Common myeloid progenitor, CD34-positive (primary cell): ENCODE results near the gene KLHL7.

Experiments
- CTCF ChIA-PET: fragments of 350-600 bp; sonication (Branson Sonifier 250); formaldehyde crosslinking; loops from one replicate; lab custom pipeline; 2021; ENCODE audit warnings: antibody characterized with exemption; lab: Charles Lee
- POLR2A ChIA-PET: fragments of 350-600 bp; sonication (Branson Sonifier 250); formaldehyde crosslinking; loops from one replicate; lab custom pipeline; 2021; ENCODE audit warnings: antibody characterized with exemption; lab: Charles Lee
- DNase-seq, 3 donors: peaks; one replicate each; pipeline versions ENCODE4 v3.0.0 to v3.0.0-alpha.2; 2013
- H3K27ac ChIP-seq, 2 experiments: 1 replicate in 1 of 2; 2 replicates in 1 of 2; pipeline ENCODE4 v1.7.0; 2013; ENCODE audit warnings: inconsistent platforms in 2 of 2, low read length in 2 of 2, mild to moderate bottlenecking in 2 of 2, low read depth in 1 of 2, moderate library complexity in 1 of 2; ENCODE audit not compliant: severe bottlenecking in 2 of 2, insufficient read depth in 1 of 2, poor library complexity in 1 of 2
- H3K27me3 ChIP-seq, 5 experiments: replicated peaks in 2 of 5; 1 replicate in 3 of 5; 2 replicates in 2 of 5; pipeline versions ENCODE4 v1.6.1 to v1.7.0; 2013; ENCODE audit warnings: low read length in 4 of 5, mild to moderate bottlenecking in 2 of 5, moderate library complexity in 2 of 5, inconsistent platforms in 1 of 5; ENCODE audit not compliant: insufficient read depth in 5 of 5, control insufficient read depth in 4 of 5
- H3K36me3 ChIP-seq, 4 experiments: 1 replicate in 2 of 4; 2 replicates in 2 of 4; pipeline versions ENCODE4 v1.6.1 to v1.7.0; 2013; ENCODE audit warnings: low read length in 3 of 4, control low read depth in 1 of 4, mild to moderate bottlenecking in 1 of 4; ENCODE audit not compliant: control insufficient read depth in 4 of 4, insufficient read depth in 4 of 4
- H3K4me1 ChIP-seq, 4 experiments: 1 replicate in 3 of 4; 2 replicates in 1 of 4; pipeline versions ENCODE4 v1.6.1 to v1.7.1; 2013; ENCODE audit warnings: low read length in 3 of 4, mild to moderate bottlenecking in 3 of 4, control low read depth in 1 of 4, inconsistent platforms in 1 of 4, moderate library complexity in 1 of 4; ENCODE audit not compliant: control insufficient read depth in 4 of 4, insufficient read depth in 4 of 4; ENCODE audit errors: control extremely low read depth in 1 of 4
- H3K4me3 ChIP-seq, 7 experiments: 1 replicate in 4 of 7; 2 replicates in 3 of 7; pipeline versions ENCODE4 v1.5.1 to v1.7.0; 2013; ENCODE audit warnings: mild to moderate bottlenecking in 7 of 7, low read length in 6 of 7, moderate library complexity in 6 of 7, inconsistent platforms in 2 of 7, low read depth in 2 of 7, control low read depth in 1 of 7; ENCODE audit not compliant: insufficient read depth in 4 of 7, control insufficient read depth in 1 of 7; ENCODE audit errors: extremely low read depth in 1 of 7
- H3K9me3 ChIP-seq, 5 experiments: 1 replicate in 4 of 5; 2 replicates in 1 of 5; pipeline versions ENCODE4 v1.6.1 to v1.7.1; 2013; ENCODE audit warnings: low read length in 4 of 5, mild to moderate bottlenecking in 2 of 5, inconsistent platforms in 1 of 5, low read depth in 1 of 5, moderate library complexity in 1 of 5; ENCODE audit not compliant: control insufficient read depth in 4 of 5, insufficient read depth in 2 of 5; ENCODE audit errors: control extremely low read depth in 1 of 5
- WGBS: methylation state at CpG from one replicate; pipeline ENCODE4 v1.1.5; 2013; ENCODE audit not compliant: insufficient coverage; 5-methylcytosine and 5-hydroxymethylcytosine counted together

KLHL7 gene

GRCh38 chr7:23135755-23136154 is 30.2 kb downstream of the KLHL7 start:
- CTCF ChIA-PET: no interaction called here
- POLR2A ChIA-PET: no interaction called here
- Histone ChIP-seq H3K4me3 (no peak overlapping the region), H3K27me3 (no peaks in the 10 kb centered on the region), H3K4me1 (no peaks in the 10 kb centered on the region), H3K36me3 (peaks cover 0 to 3% (median under 1%) of the 10 kb centered on the region in 4 experiments), H3K9me3 (no peaks in the 10 kb centered on the region), H3K27ac (no peak overlapping the region)
- no peak for DNase-seq
- 100% methylated on average over 1 of the region's 1 CpG for WGBS

- Histone ChIP-seq H3K27me3 (no peaks in the 10 kb centered on the region), H3K4me1 (no peaks in the 10 kb centered on the region), H3K27ac (no peak overlapping the region), H3K9me3 (no peaks in the 10 kb centered on the region), H3K36me3 (peaks cover 0 to 6% (median 3%) of the 10 kb centered on the region in 4 experiments), H3K4me3 (no peak overlapping the region)
- ChIA-PET POLR2A (no interaction called here), CTCF (no interaction called here)
- DNase-seq: no peak
- 100% methylated on average over 1 of the region's 1 CpG for WGBS
These were observed 30.6 kb downstream of the KLHL7 start for GRCh38 chr7:23136216-23136615.

- CTCF ChIA-PET: interaction anchor here (0.5 kb wide), 1 partner anchor 21 kb away, joined by 5 read pairs; no protein-coding TSS in a partner anchor
- Histone ChIP-seq H3K36me3 (peaks cover 6 to 13% (median 9%) of the 10 kb centered on the region in 4 experiments), H3K4me3 (no peak overlapping the region), H3K27ac (no peak overlapping the region), H3K9me3 (no peaks in the 10 kb centered on the region), H3K4me1 (no peaks in the 10 kb centered on the region), H3K27me3 (no peaks in the 10 kb centered on the region)
- no peak for DNase-seq
- 80% methylated on average over 5 of the region's 6 CpGs for WGBS
- POLR2A ChIA-PET: no interaction called here
These were observed 52.1 kb downstream of the KLHL7 start for GRCh38 chr7:23157679-23158078.

DNA sequence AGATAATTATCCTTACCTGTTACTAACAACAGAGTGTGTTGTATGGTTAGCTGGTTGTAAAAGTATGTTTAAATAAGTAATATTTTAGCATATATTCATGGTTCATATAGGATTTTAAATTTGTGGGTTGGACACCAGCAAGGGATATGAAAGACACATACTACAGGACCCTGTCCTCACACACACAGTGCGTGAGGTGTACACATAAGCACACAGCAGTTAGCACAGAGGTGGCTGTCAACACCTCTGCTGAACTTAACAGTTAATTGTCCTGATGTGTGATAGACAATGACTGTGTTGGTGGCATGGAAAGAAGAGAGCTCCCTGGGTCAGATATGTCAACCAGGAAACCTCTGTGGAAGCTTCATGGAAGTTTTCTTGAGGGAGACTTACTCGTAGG is 53.0 kb downstream of the KLHL7 start:
- H3K4me3 ChIP-seq: no peak overlapping the region
- peaks cover 0 to 11% (median 4%) of the 10 kb centered on the region in 4 experiments for H3K36me3 ChIP-seq
- CTCF ChIA-PET: no interaction called here
- POLR2A ChIA-PET: no interaction called here
- H3K27ac ChIP-seq: no peak overlapping the region
- H3K4me1 ChIP-seq: no peaks in the 10 kb centered on the region
- no peaks in the 10 kb centered on the region for H3K9me3 ChIP-seq
- 100% methylated on average over 1 of the region's 2 CpGs for WGBS
- no peaks in the 10 kb centered on the region for H3K27me3 ChIP-seq
- DNase-seq: no peak

DNA sequence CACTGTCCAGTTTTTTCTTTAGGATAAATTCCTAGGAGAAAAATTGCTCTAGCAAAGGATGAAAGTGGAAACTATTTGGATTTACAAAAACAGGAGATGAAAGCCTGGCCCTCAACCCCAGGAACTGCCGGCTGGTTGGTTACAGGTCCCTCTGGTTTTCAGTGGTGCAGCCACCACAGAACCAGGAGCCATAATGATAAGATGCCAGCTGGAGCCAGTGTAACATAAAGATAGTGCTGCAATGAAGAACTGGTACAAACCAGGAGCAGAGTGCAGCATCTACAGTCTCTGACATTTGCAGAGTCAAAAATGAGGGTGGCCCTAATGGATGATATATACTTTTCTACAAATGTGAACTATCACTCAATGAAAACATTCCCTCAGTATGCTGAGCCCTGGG is 55.9 kb downstream of the KLHL7 start:
- WGBS: 100% methylated on average over 1 of the region's 1 CpG
- Histone ChIP-seq H3K36me3 (peaks cover 0 to 7% (median 3%) of the 10 kb centered on the region in 4 experiments), H3K4me3 (no peak overlapping the region), H3K27me3 (no peaks in the 10 kb centered on the region), H3K9me3 (no peaks in the 10 kb centered on the region), H3K27ac (no peak overlapping the region), H3K4me1 (no peaks in the 10 kb centered on the region)
- POLR2A ChIA-PET: no interaction called here
- peak in 2 of 3 donors; percentile 14 to 33 for DNase-seq
- CTCF ChIA-PET: interaction anchor here (1.6 kb wide), 1 partner anchor 9 kb away, joined by 3 read pairs; no protein-coding TSS in a partner anchor

- no peak overlapping the region for H3K4me3 ChIP-seq
- H3K9me3 ChIP-seq: no peaks in the 10 kb centered on the region
- ChIA-PET CTCF (interaction anchor here (0.8 to 1.1 kb wide), 2 partner anchors 11 kb away, joined by 3 read pairs; no protein-coding TSS in a partner anchor), POLR2A (interaction anchor here (0.9 kb wide), 1 partner anchor 11 kb away, joined by 4 read pairs; no protein-coding TSS in a partner anchor)
- no peak overlapping the region for H3K27ac ChIP-seq
- no peak for DNase-seq
- no peaks in the 10 kb centered on the region for H3K27me3 ChIP-seq
- peaks cover 0 to 4% (median 1%) of the 10 kb centered on the region in 4 experiments for H3K36me3 ChIP-seq
- no CpG with 5 or more reads among the region's 3 CpGs for WGBS
- no peaks in the 10 kb centered on the region for H3K4me1 ChIP-seq
These were observed 59.3 kb downstream of the KLHL7 start for GRCh38 chr7:23164846-23165245.

DNA sequence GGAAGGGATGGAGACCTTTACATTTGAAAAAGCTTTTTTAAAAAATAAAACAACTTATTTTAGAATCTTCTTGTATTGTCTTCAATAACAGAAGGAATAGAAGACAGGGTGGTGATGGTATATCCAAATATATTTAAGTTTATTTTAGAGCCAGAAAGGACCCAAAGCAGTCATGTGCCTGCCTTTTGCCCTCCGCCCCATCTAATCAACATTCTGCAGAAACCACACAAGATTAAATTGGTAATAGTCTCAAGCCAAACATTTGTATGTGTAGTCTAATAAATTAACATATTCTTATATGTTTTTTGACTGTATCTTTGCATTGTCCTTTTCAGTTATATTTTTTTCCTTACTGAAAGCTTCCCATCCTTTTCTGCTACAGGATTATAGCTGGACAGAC is 59.7 kb downstream of the KLHL7 start:
- H3K27me3 ChIP-seq: no peaks in the 10 kb centered on the region
- H3K27ac ChIP-seq: no peak overlapping the region
- DNase-seq: no peak
- H3K4me1 ChIP-seq: no peaks in the 10 kb centered on the region
- H3K4me3 ChIP-seq: no peak overlapping the region
- CTCF ChIA-PET: interaction anchor here (0.8 to 1.1 kb wide), 2 partner anchors 10 to 11 kb away, joined by 3 read pairs; no protein-coding TSS in a partner anchor
- peaks cover 0 to 6% (median 1%) of the 10 kb centered on the region in 4 experiments for H3K36me3 ChIP-seq
- no peaks in the 10 kb centered on the region for H3K9me3 ChIP-seq
- POLR2A ChIA-PET: interaction anchor here (0.9 kb wide), 1 partner anchor 12 kb away, joined by 4 read pairs; no protein-coding TSS in a partner anchor
- WGBS: no CpG with 5 or more reads among the region's 1 CpG
